Keratinocyte (primary cell): Measurements from ENCODE around the gene UBE2I. TPM values are rescaled to one million over a fixed set of nuclear protein-coding genes. Genes with fewer than 3 reads are reported as not detected.

Experiments used
- DNase-seq: peaks from one replicate; pipeline ENCODE4 v3.0.0-alpha.2; 2011; ENCODE audit warnings: low read depth, missing footprints, low spot score
- FAIRE-seq: peaks from 2 replicates; lab custom pipeline; 2011; peaks lifted over from hg19 to GRCh38; lab: Jason Lieb, UNC
- H2AFZ ChIP-seq: 2 replicates; pipeline ENCODE4 v1.6.0; 2012; ENCODE audit warnings: low read length, control low read depth, inconsistent platforms; ENCODE audit not compliant: control insufficient read depth
- H3K27ac ChIP-seq: 2 replicates; pipeline ENCODE4 v1.5.1; 2011; ENCODE audit warnings: low read length; ENCODE audit not compliant: control insufficient read depth, insufficient read depth
- H3K27me3 ChIP-seq: 3 replicates; pipeline ENCODE4 v1.6.0; 2011; ENCODE audit warnings: low read length; ENCODE audit not compliant: control insufficient read depth, insufficient read depth; ENCODE audit errors: extremely low read depth
- H3K36me3 ChIP-seq, 2 experiments: 2 replicates in 1 of 2; 3 replicates in 1 of 2; pipeline ENCODE4 v1.5.1; 2011; ENCODE audit warnings: low read length in 2 of 2, mild to moderate bottlenecking in 1 of 2; ENCODE audit not compliant: control insufficient read depth in 2 of 2, insufficient read depth in 2 of 2; ENCODE audit errors: extremely low read depth in 1 of 2
- H3K4me1 ChIP-seq: 3 replicates; pipeline ENCODE4 v1.5.1; 2011; ENCODE audit warnings: low read length; ENCODE audit not compliant: control insufficient read depth, insufficient read depth; ENCODE audit errors: extremely low read depth
- H3K4me2 ChIP-seq: 3 replicates; pipeline ENCODE4 v1.6.0; 2011; ENCODE audit warnings: low read depth, low read length; ENCODE audit not compliant: control insufficient read depth, insufficient read depth; ENCODE audit errors: extremely low read depth
- H3K4me3 ChIP-seq, 3 experiments: fragments of 200-600 bp in 1 of 3; sonication (generic) in 1 of 3; 2 replicates in 2 of 3; 3 replicates in 1 of 3; pipeline ENCODE4 v1.5.1; 2011 to 2016; ENCODE audit warnings: low read length in 3 of 3, mild to moderate bottlenecking in 3 of 3, control low read depth in 2 of 3, inconsistent platforms in 1 of 3, low read depth in 1 of 3, mixed read lengths in 1 of 3, mixed run types in 1 of 3, moderate library complexity in 1 of 3; ENCODE audit not compliant: control insufficient read depth in 2 of 3, insufficient read depth in 2 of 3; ENCODE audit errors: extremely low read depth in 1 of 3
- H3K79me2 ChIP-seq: 2 replicates; pipeline ENCODE4 v1.6.0; 2012; ENCODE audit warnings: low read length; ENCODE audit not compliant: control insufficient read depth, insufficient read depth
- H3K9ac ChIP-seq: 3 replicates; pipeline ENCODE4 v1.6.0; 2011; ENCODE audit warnings: low read length; ENCODE audit not compliant: control insufficient read depth, insufficient read depth; ENCODE audit errors: extremely low read depth
- H3K9me1 ChIP-seq: 3 replicates; pipeline ENCODE4 v1.6.0; 2011; ENCODE audit warnings: low read length; ENCODE audit not compliant: control insufficient read depth, insufficient read depth; ENCODE audit errors: extremely low read depth
- H3K9me3 ChIP-seq: 2 replicates; pipeline ENCODE4 v1.5.1; 2012; ENCODE audit warnings: low read depth, low read length; ENCODE audit not compliant: control insufficient read depth
- H4K20me1 ChIP-seq: 3 replicates; pipeline ENCODE4 v1.6.0; 2011; ENCODE audit warnings: low read length; ENCODE audit not compliant: control insufficient read depth, insufficient read depth; ENCODE audit errors: extremely low read depth
- CTCF ChIP-seq, 3 experiments: IDR thresholded peaks in 1 of 3; conservative IDR thresholded peaks in 1 of 3; optimal IDR thresholded peaks in 1 of 3; 2 replicates in 2 of 3; 3 replicates in 1 of 3; pipeline versions ENCODE3 to v1.5.1; 2011; ENCODE audit warnings: low read length in 3 of 3, mild to moderate bottlenecking in 3 of 3, moderate library complexity in 2 of 3, control low read depth in 1 of 3, inconsistent platforms in 1 of 3; ENCODE audit not compliant: insufficient read depth in 2 of 3; ENCODE audit errors: extremely low read depth in 1 of 3
- EZH2 ChIP-seq: IDR thresholded peaks from one replicate; pipeline ENCODE4 v1.6.1; 2012; ENCODE audit warnings: inconsistent platforms, mild to moderate bottlenecking, low read length, moderate library complexity
- dilution Hi-C: fragments of 300-500 bp; cut with MboI; formaldehyde crosslinking; loops from one replicate; pipeline ENCODE4 v1.7.0; 2020; ENCODE audit warnings: low sequenced_read_pairs; ENCODE audit not compliant: extremely low pct_ligation_motif_present
- polyA plus RNA-seq, 5 experiments: library from polyadenylated mRNA; depleted of rRNA in 3 of 5; stranded (reverse) in 3 of 5; stranded (forward) in 1 of 5; unstranded in 1 of 5; fragments of >200 nt; gene quantifications; 1 replicate in 1 of 5; 2 replicates in 3 of 5; 3 replicates in 1 of 5; pipeline versions ENCODE4 v1.2.1 to v1.2.3, GENCODE V29; 2011 to 2012; ENCODE audit warnings: missing spikeins in 2 of 5, low read depth in 1 of 5, low replicate concordance in 1 of 5

The UBE2I gene
- polyA plus RNA-seq, 1 donor (not counting 4 experiments of a cell fraction or from before 2014, with no cell fraction given), result 157 TPM

DNA sequence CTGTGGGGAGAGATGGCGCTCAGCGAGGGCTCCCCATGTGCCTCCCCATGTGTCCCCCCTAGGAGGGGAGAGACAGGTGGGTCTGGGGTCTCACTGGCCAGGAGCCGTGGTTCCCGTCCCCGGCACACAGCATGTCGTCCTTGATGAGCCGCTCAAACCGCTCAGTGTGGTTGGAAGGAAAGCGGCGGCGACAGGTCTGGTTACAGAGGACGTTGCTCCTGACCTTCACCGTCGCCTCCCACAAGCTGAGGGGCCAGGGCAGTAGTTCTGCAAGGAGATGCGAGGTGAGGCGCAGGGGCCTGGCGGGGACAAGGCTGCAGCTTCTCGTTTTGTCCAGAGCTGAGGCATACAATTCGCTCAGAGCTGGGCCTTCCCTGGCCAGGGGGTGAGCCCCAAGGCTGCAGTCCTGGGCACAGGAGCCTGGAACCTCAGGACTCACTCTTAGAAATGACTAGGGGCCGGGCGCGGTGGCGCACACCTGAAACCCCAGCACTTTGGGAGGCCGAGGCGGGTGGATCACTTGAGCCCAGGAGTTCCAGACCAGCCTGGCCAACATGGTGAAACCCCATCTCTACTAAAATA lies 22.8 kb upstream of the UBE2I start:
- Histone ChIP-seq H2AFZ (no peak overlapping the region), H3K36me3 (no peaks in the 10 kb centered on the region), H3K27ac (no peak overlapping the region), H3K9me1 (no peaks in the 10 kb centered on the region), H3K4me3 (no peak overlapping the region), H3K4me2 (no peak overlapping the region), H3K9ac (no peak overlapping the region), H3K79me2 (no peaks in the 10 kb centered on the region), H3K9me3 (no peaks in the 10 kb centered on the region), H4K20me1 (no peaks in the 10 kb centered on the region), H3K27me3 (peaks cover 54% of the 10 kb centered on the region), H3K4me1 (no peaks in the 10 kb centered on the region)
- no peak for TF ChIP-seq CTCF (optimal IDR thresholded peaks at IDR 0.05 in 1 of 3, IDR thresholded peaks at IDR 0.05 in 1 of 3, conservative IDR thresholded peaks at IDR 0.05 in 1 of 3; ENCODE audit: extremely low read depth in 1 of 3, insufficient read depth in 2 of 3, low read length in 3 of 3)
- TF ChIP-seq EZH2, result no peak
- dilution Hi-C loops, result no loop called here
- FAIRE-seq (no peak), DNase-seq (no peak)

GRCh38 chr16:1287982-1288670 lies 21.3 kb upstream of the UBE2I start:
- Histone ChIP-seq H3K36me3 (no peaks in the 10 kb centered on the region), H3K4me1 (no peaks in the 10 kb centered on the region), H4K20me1 (no peaks in the 10 kb centered on the region), H3K9me3 (no peaks in the 10 kb centered on the region), H3K79me2 (no peaks in the 10 kb centered on the region), H3K4me2 (no peak overlapping the region), H3K27ac (no peak overlapping the region), H3K27me3 (peaks cover 59% of the 10 kb centered on the region), H3K9ac (no peak overlapping the region), H3K4me3 (no peak overlapping the region), H3K9me1 (no peaks in the 10 kb centered on the region), H2AFZ (no peak overlapping the region)
- dilution Hi-C loops, result no loop called here
- FAIRE-seq (peak; percentile 32), DNase-seq (no peak)
- TF ChIP-seq CTCF (optimal IDR thresholded peaks at IDR 0.05 in 1 of 3, IDR thresholded peaks at IDR 0.05 in 1 of 3, conservative IDR thresholded peaks at IDR 0.05 in 1 of 3; ENCODE audit: extremely low read depth in 1 of 3, insufficient read depth in 2 of 3, low read length in 3 of 3) (no peak), EZH2 (peak; percentile 78)
